GM23338 (cell line): ENCODE measurements around the gene ZSCAN21. TPM values are rescaled to one million over a fixed set of nuclear protein-coding genes. Genes with fewer than 3 reads are reported as not detected.

Source experiments
- ATAC-seq: fragments of 200-7000 bp; cut with Tn5 transposase; 3 replicates; pipeline ENCODE4 v1.9.1; 2020
- DNase-seq: peaks from one replicate; pipeline ENCODE4 v3.0.0-alpha.2; 2015; ENCODE audit warnings: low spot score
- H2AFZ ChIP-seq: fragments of 200-600 bp; sonication (generic); 2 replicates; pipeline ENCODE4 v1.8.0; 2016; ENCODE audit warnings: antibody characterized with exemption, mild to moderate bottlenecking, moderate library complexity
- H3F3A ChIP-seq: fragments of 200-600 bp; sonication (generic); replicated peaks from 2 replicates; pipeline ENCODE4 v1.8.0; 2017; ENCODE audit warnings: antibody characterized with exemption, mixed run types, low read depth
- H3K27ac ChIP-seq: fragments of 200-600 bp; sonication (generic); 2 replicates; pipeline ENCODE4 v1.6.1; 2016; ENCODE audit warnings: low read depth
- H3K27me3 ChIP-seq: fragments of 200-600 bp; sonication (generic); 2 replicates; pipeline ENCODE4 v1.8.0; 2016; ENCODE audit warnings: mild to moderate bottlenecking, mixed run types, moderate library complexity; ENCODE audit not compliant: insufficient read depth
- H3K36me3 ChIP-seq: fragments of 200-600 bp; sonication (generic); 2 replicates; pipeline ENCODE4 v1.8.0; 2016; ENCODE audit warnings: mild to moderate bottlenecking; ENCODE audit not compliant: insufficient read depth
- H3K4me1 ChIP-seq: fragments of 200-600 bp; sonication (generic); 2 replicates; pipeline ENCODE4 v1.8.0; 2016; ENCODE audit warnings: mild to moderate bottlenecking, moderate library complexity; ENCODE audit not compliant: insufficient read depth
- H3K4me2 ChIP-seq: fragments of 200-600 bp; sonication (generic); 2 replicates; pipeline ENCODE4 v1.7.1; 2017; ENCODE audit warnings: mixed run types
- H3K4me3 ChIP-seq: fragments of 200-600 bp; sonication (generic); 2 replicates; pipeline ENCODE4 v1.6.1; 2016; ENCODE audit warnings: mixed run types
- H3K79me2 ChIP-seq: fragments of 200-600 bp; sonication (generic); replicated peaks from 2 replicates; pipeline ENCODE4 v1.8.0; 2017; ENCODE audit warnings: mild to moderate bottlenecking; ENCODE audit not compliant: insufficient read depth
- H3K9me2 ChIP-seq: fragments of 200-600 bp; sonication (generic); 2 replicates; pipeline ENCODE4 v1.8.0; 2017; ENCODE audit not compliant: insufficient read depth
- H4K20me1 ChIP-seq: fragments of 200-600 bp; sonication (generic); replicated peaks from 2 replicates; pipeline ENCODE4 v1.8.0; 2017; ENCODE audit warnings: mild to moderate bottlenecking; ENCODE audit not compliant: insufficient read depth
- H3K27ac Mint-ChIP-seq: 2 replicates; pipeline ENCODE4 v1.8.0; 2020; ENCODE audit warnings: inconsistent platforms, mild to moderate bottlenecking, moderate library complexity, mixed read lengths
- H3K27me3 Mint-ChIP-seq: 3 replicates; pipeline ENCODE4 v1.8.0; 2022; ENCODE audit warnings: low read depth, mild to moderate bottlenecking, moderate library complexity, mixed read lengths, inconsistent platforms; ENCODE audit not compliant: insufficient read depth, poor library complexity
- H3K36me3 Mint-ChIP-seq: 3 replicates; pipeline ENCODE4 v1.8.0; 2021; ENCODE audit warnings: low read depth, mild to moderate bottlenecking, inconsistent platforms, moderate library complexity, mixed read lengths
- H3K4me1 Mint-ChIP-seq: 3 replicates; pipeline ENCODE4 v1.8.0; 2020; ENCODE audit warnings: mild to moderate bottlenecking, inconsistent platforms, mixed read lengths
- H3K4me3 Mint-ChIP-seq: 3 replicates; pipeline ENCODE4 v1.8.0; 2021; ENCODE audit warnings: moderate library complexity, mild to moderate bottlenecking, inconsistent platforms, mixed read lengths
- H3K9me3 Mint-ChIP-seq: 3 replicates; pipeline ENCODE4 v1.8.0; 2020; ENCODE audit warnings: moderate library complexity, mild to moderate bottlenecking, inconsistent platforms, mixed read lengths
- CREB1 ChIP-seq: fragments of 250-450 bp; sonication (Bioruptor Pico); IDR thresholded peaks from 2 replicates; pipeline ENCODE4 v1.5.0; 2020; ENCODE audit warnings: low read depth, mild to moderate bottlenecking, moderate library complexity
- ETS1 ChIP-seq: IDR thresholded peaks from 2 replicates; pipeline ENCODE4 v1.6.1; 2016; ENCODE audit warnings: antibody characterized with exemption
- EZH2phosphoT487 ChIP-seq: fragments of 200-600 bp; sonication (generic); IDR thresholded peaks from one replicate; pipeline ENCODE4 v1.8.1; 2018; ENCODE audit warnings: antibody characterized with exemption; ENCODE audit not compliant: unreplicated experiment
- JUNB ChIP-seq: IDR thresholded peaks from one replicate; pipeline ENCODE4 v1.6.1; 2016; ENCODE audit warnings: antibody characterized with exemption; ENCODE audit not compliant: unreplicated experiment
- NANOG ChIP-seq: IDR thresholded peaks from 2 replicates; pipeline ENCODE4 v1.6.1; 2016; ENCODE audit warnings: antibody characterized with exemption, borderline replicate concordance
- POLR2AphosphoS5 ChIP-seq: IDR thresholded peaks from 2 replicates; pipeline ENCODE4 v1.6.1; 2016; ENCODE audit warnings: antibody characterized with exemption, low read depth
- STAT1 ChIP-seq: IDR thresholded peaks from one replicate; pipeline ENCODE4 v1.6.1; 2016; ENCODE audit warnings: antibody characterized with exemption; ENCODE audit not compliant: unreplicated experiment
- ZNF114 ChIP-seq: fragments of 250-450 bp; sonication (Bioruptor Pico); IDR thresholded peaks from 2 replicates; pipeline ENCODE4 v1.5.0; 2020; ENCODE audit warnings: mild to moderate bottlenecking, moderate library complexity
- ZNF331 ChIP-seq: fragments of 250-450 bp; sonication (Bioruptor Pico); IDR thresholded peaks from 2 replicates; pipeline ENCODE4 v1.5.0; 2020; ENCODE audit warnings: low read depth, mild to moderate bottlenecking, moderate library complexity
- polyA plus RNA-seq: library from polyadenylated mRNA; unstranded; fragments of >200 nt; fragmentation: Nextera tagmentation; extraction: Ambion mirVana; gene quantifications from 2 replicates; pipeline ENCODE4 v1.2.1, GENCODE V29; 2016
- total RNA-seq: library from RNA; depleted of rRNA; stranded (reverse); fragments of >200 nt; shearing (Covaris generic); gene quantifications from 2 replicates; pipeline ENCODE4 v1.2.3, GENCODE V29; 2014
- TF ChIP-seq, protein P1 (sequence below): IDR thresholded peaks from one replicate; pipeline ENCODE4 v1.6.1; 2018; ENCODE audit warnings: antibody characterized with exemption; ENCODE audit not compliant: unreplicated experiment
- TF ChIP-seq, protein P2 (sequence below), 2 experiments: fragments of 200-600 bp in 1 of 2; sonication (generic) in 1 of 2; conservative IDR thresholded peaks; 2 replicates each; pipeline versions ENCODE4 v1.5.1 to v1.6.1; 2016 to 2017; ENCODE audit warnings: antibody characterized with exemption in 2 of 2, low read depth in 2 of 2, mild to moderate bottlenecking in 2 of 2, moderate library complexity in 1 of 2

ZSCAN21 gene
- total and polyA plus RNA-seq, 2 experiments from 2014 or later: 15.7 to 21.8 TPM

DNA sequence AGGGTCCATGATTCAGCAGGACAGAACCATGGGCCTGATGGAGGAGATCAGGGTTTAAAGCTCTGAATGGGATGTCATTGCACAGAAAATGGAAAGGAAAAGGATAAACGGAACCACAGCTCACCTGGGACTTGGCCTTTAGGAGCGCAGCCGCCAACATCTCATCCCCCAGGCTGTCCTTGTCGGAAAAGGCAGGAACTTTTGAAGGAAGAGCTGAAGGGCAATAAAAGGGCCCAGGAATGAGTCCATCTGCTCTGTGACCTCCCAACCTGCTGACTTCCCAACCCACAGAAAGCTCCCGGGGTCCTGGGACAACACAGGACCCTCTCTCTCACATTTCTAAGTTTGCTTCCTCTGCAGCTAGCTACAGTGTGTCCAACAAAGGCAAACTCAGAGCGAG lies 25.8 kb downstream of the ZSCAN21 start:
- Histone ChIP-seq H3K4me1 (peaks cover 7% of the 10 kb centered on the region; the same call in 1 of the 2 replicates), H3K4me2 (no peak overlapping the region), H3K79me2 (peaks cover 61% of the 10 kb centered on the region), H3K4me3 (no peak overlapping the region), H2AFZ (no peak overlapping the region), H3K9me2 (no peaks in the 10 kb centered on the region), H3K27me3 (0 out of 2 replicates have a peak, but pooled peaks cover 4% of the 10 kb centered on the region), H4K20me1 (peaks cover 22% of the 10 kb centered on the region), H3F3A (peaks cover 54% of the 10 kb centered on the region), H3K27ac (no peak overlapping the region), H3K36me3 (peaks cover 95% of the 10 kb centered on the region)
- no peak overlapping the region for H3K27ac Mint-ChIP-seq
- peaks cover 8% of the 10 kb centered on the region; the same call in 2 of the 3 replicates for H3K4me1 Mint-ChIP-seq
- H3K36me3 Mint-ChIP-seq: peaks cover 99% of the 10 kb centered on the region
- no peak for DNase-seq
- TF ChIP-seq NANOG (no peak), JUNB (no peak), ETS1 (no peak), ZNF331 (CRISPR knock-in tag) (no peak), STAT1 (no peak), ZNF114 (CRISPR knock-in tag) (no peak), CREB1 (no peak), POLR2AphosphoS5 (no peak)
- TF ChIP-seq, protein P1, sequence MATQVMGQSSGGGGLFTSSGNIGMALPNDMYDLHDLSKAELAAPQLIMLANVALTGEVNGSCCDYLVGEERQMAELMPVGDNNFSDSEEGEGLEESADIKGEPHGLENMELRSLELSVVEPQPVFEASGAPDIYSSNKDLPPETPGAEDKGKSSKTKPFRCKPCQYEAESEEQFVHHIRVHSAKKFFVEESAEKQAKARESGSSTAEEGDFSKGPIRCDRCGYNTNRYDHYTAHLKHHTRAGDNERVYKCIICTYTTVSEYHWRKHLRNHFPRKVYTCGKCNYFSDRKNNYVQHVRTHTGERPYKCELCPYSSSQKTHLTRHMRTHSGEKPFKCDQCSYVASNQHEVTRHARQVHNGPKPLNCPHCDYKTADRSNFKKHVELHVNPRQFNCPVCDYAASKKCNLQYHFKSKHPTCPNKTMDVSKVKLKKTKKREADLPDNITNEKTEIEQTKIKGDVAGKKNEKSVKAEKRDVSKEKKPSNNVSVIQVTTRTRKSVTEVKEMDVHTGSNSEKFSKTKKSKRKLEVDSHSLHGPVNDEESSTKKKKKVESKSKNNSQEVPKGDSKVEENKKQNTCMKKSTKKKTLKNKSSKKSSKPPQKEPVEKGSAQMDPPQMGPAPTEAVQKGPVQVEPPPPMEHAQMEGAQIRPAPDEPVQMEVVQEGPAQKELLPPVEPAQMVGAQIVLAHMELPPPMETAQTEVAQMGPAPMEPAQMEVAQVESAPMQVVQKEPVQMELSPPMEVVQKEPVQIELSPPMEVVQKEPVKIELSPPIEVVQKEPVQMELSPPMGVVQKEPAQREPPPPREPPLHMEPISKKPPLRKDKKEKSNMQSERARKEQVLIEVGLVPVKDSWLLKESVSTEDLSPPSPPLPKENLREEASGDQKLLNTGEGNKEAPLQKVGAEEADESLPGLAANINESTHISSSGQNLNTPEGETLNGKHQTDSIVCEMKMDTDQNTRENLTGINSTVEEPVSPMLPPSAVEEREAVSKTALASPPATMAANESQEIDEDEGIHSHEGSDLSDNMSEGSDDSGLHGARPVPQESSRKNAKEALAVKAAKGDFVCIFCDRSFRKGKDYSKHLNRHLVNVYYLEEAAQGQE: no peak
- TF ChIP-seq, protein P2, sequence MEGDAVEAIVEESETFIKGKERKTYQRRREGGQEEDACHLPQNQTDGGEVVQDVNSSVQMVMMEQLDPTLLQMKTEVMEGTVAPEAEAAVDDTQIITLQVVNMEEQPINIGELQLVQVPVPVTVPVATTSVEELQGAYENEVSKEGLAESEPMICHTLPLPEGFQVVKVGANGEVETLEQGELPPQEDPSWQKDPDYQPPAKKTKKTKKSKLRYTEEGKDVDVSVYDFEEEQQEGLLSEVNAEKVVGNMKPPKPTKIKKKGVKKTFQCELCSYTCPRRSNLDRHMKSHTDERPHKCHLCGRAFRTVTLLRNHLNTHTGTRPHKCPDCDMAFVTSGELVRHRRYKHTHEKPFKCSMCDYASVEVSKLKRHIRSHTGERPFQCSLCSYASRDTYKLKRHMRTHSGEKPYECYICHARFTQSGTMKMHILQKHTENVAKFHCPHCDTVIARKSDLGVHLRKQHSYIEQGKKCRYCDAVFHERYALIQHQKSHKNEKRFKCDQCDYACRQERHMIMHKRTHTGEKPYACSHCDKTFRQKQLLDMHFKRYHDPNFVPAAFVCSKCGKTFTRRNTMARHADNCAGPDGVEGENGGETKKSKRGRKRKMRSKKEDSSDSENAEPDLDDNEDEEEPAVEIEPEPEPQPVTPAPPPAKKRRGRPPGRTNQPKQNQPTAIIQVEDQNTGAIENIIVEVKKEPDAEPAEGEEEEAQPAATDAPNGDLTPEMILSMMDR (conservative IDR thresholded peaks at IDR 0.05; ENCODE audit: low read depth in 2 of 2): no peak
- H3K27me3 Mint-ChIP-seq: peaks cover 26% of the 10 kb centered on the region
- H3K4me3 Mint-ChIP-seq: no peak overlapping the region; the same call in 2 of the 3 replicates
- H3K9me3 Mint-ChIP-seq: peaks cover 73% of the 10 kb centered on the region
- no peak for ATAC-seq

DNA sequence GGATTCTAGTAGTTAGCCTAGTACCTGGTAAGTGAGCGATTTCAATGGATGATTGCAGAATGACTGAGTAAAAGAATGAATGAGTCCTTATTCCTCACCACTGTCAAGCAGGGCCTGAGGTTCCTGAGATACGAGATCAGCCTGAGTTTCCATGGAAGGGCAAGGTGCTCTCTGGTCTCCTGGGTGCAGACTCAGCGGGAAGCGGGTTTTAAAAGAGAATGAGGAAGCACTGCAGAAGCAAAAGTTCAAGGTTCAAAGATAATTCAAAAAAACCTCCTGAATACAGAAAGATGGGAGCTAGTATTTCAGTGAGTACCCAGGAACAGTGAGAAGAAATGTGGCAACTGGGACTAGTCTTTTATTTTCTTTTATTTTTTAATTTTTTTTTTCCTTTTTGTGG lies 27.6 kb downstream of the ZSCAN21 start:
- Mint-ChIP-seq H3K27me3 (peaks cover 17% of the 10 kb centered on the region), H3K4me1 (peaks cover 11% of the 10 kb centered on the region), H3K27ac (no peak overlapping the region), H3K36me3 (peaks cover 88% of the 10 kb centered on the region), H3K9me3 (peaks cover 58% of the 10 kb centered on the region), H3K4me3 (no peak overlapping the region)
- Histone ChIP-seq H3K79me2 (peaks cover 62% of the 10 kb centered on the region), H3K36me3 (peaks cover 77% of the 10 kb centered on the region), H3K4me3 (no peak overlapping the region), H3K4me2 (no peak overlapping the region), H3K27ac (no peak overlapping the region), H3K27me3 (no peaks in the 10 kb centered on the region), H4K20me1 (peaks cover 23% of the 10 kb centered on the region), H3F3A (peaks cover 39% of the 10 kb centered on the region), H2AFZ (no peak overlapping the region), H3K9me2 (no peaks in the 10 kb centered on the region), H3K4me1 (peaks cover 8% of the 10 kb centered on the region; the same call in 1 of the 2 replicates)
- no peak for ATAC-seq
- DNase-seq: no peak
- no peak for TF ChIP-seq JUNB
- TF ChIP-seq EZH2phosphoT487: no peak
- TF ChIP-seq NANOG: no peak
- no peak for TF ChIP-seq ZNF114 (CRISPR knock-in tag)
- TF ChIP-seq STAT1: no peak
- TF ChIP-seq, protein P1: no peak
- TF ChIP-seq ZNF331 (CRISPR knock-in tag): no peak
- TF ChIP-seq POLR2AphosphoS5: no peak
- no peak for TF ChIP-seq ETS1
